Measurements from ENCODE around the gene BICD2. TPM values are rescaled to one million over a fixed set of nuclear protein-coding genes. Genes with fewer than 3 reads are reported as not detected.

BICD2 gene
- total and polyA plus RNA-seq, 4 donors: 2.5 to 16.0 (median 11.2) TPM

GRCh38 chr9:92740969-92741368 lies 23.7 kb downstream of the BICD2 start (continued):
- TF ChIP-seq EGR1 (IDR thresholded peaks at IDR 0.05; ENCODE audit: low read depth in 2 of 2) (no peak), RAD21 (IDR thresholded peaks at IDR 0.05) (no peak), YY1 (IDR thresholded peaks at IDR 0.05) (no peak), NR2F2 (IDR thresholded peaks at IDR 0.05) (no peak), ZBTB33 (IDR thresholded peaks at IDR 0.05) (no peak), SP1 (IDR thresholded peaks at IDR 0.05) (no peak), HNF4A (conservative IDR thresholded peaks at IDR 0.05) (no peak), FOXA2 (IDR thresholded peaks at IDR 0.05) (no peak)

DNA sequence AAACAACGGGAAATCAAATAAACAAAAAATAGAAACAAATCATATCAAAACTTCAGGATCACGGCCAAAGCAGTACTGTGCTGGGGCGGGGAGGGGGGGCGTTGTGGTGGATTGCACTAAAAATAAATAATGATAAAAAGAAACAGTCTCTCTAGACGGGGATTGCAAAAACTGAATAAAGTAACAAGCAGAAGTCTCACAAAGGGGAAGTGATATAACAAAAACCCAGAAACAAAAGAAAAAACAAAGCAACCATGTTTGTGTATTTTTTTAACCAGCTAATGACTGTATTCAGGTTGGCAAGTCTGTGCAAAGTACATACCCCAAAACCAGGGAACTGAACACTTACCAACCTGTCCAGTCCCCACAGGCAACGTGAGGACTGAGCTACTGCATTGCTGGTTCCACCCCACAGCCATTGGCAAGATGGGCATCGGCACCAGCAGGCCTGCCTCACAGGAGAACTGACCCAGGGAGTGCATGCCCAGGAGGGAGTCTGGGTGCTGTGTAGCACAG lies 24.1 kb downstream of the BICD2 start:
- Histone ChIP-seq H3K36me3 (ENCODE audit: control insufficient read depth in 4 of 4, insufficient read depth in 3 of 4, low read depth in 1 of 4, low read length in 3 of 4) (no peaks in the 10 kb centered on the region), H3K9ac (ENCODE audit: low read depth in 1 of 2, low read length in 2 of 2) (no peak overlapping the region), H3K9me3 (ENCODE audit: control insufficient read depth in 4 of 4, low read length in 3 of 4) (no peaks in the 10 kb centered on the region), H3K4me3 (ENCODE audit: low read depth in 1 of 3, low read length in 3 of 3) (no peak overlapping the region), H3K4me1 (ENCODE audit: control insufficient read depth in 4 of 4, insufficient read depth in 4 of 4, low read length in 3 of 4) (peaks cover 0 to 8% (median 1%) of the 10 kb centered on the region in 4 donors), H3K27me3 (ENCODE audit: control insufficient read depth in 4 of 4, insufficient read depth in 4 of 4, low read length in 3 of 4) (no peaks in the 10 kb centered on the region), H3K27ac (ENCODE audit: low read depth in 1 of 2, low read length in 2 of 2) (peak overlapping the region; percentile 56 to 73)
- DNase-seq (ENCODE audit: low spot score): no peak
- WGBS: 51% methylated on average over 7 of the region's 7 CpGs
- TF ChIP-seq EGR1 (IDR thresholded peaks at IDR 0.05; ENCODE audit: low read depth in 2 of 2): no peak
- no peak for TF ChIP-seq SP1 (IDR thresholded peaks at IDR 0.05)
- TF ChIP-seq RAD21 (IDR thresholded peaks at IDR 0.05): no peak
- TF ChIP-seq HNF4A (conservative IDR thresholded peaks at IDR 0.05): no peak
- no peak for TF ChIP-seq YY1 (IDR thresholded peaks at IDR 0.05)
- TF ChIP-seq, protein P1, sequence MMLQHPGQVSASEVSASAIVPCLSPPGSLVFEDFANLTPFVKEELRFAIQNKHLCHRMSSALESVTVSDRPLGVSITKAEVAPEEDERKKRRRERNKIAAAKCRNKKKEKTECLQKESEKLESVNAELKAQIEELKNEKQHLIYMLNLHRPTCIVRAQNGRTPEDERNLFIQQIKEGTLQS (IDR thresholded peaks at IDR 0.05): no peak
- no peak for TF ChIP-seq ZBTB33 (IDR thresholded peaks at IDR 0.05)
- TF ChIP-seq, protein P2, sequence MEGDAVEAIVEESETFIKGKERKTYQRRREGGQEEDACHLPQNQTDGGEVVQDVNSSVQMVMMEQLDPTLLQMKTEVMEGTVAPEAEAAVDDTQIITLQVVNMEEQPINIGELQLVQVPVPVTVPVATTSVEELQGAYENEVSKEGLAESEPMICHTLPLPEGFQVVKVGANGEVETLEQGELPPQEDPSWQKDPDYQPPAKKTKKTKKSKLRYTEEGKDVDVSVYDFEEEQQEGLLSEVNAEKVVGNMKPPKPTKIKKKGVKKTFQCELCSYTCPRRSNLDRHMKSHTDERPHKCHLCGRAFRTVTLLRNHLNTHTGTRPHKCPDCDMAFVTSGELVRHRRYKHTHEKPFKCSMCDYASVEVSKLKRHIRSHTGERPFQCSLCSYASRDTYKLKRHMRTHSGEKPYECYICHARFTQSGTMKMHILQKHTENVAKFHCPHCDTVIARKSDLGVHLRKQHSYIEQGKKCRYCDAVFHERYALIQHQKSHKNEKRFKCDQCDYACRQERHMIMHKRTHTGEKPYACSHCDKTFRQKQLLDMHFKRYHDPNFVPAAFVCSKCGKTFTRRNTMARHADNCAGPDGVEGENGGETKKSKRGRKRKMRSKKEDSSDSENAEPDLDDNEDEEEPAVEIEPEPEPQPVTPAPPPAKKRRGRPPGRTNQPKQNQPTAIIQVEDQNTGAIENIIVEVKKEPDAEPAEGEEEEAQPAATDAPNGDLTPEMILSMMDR (IDR thresholded peaks at IDR 0.05; ENCODE audit: low read depth, low read length, missing input control): no peak
- no peak for TF ChIP-seq FOXA2 (IDR thresholded peaks at IDR 0.05)
- no peak for TF ChIP-seq GABPA (IDR thresholded peaks at IDR 0.05 in 1 of 2, conservative IDR thresholded peaks at IDR 0.05 in 1 of 2)
- TF ChIP-seq, protein P3, sequence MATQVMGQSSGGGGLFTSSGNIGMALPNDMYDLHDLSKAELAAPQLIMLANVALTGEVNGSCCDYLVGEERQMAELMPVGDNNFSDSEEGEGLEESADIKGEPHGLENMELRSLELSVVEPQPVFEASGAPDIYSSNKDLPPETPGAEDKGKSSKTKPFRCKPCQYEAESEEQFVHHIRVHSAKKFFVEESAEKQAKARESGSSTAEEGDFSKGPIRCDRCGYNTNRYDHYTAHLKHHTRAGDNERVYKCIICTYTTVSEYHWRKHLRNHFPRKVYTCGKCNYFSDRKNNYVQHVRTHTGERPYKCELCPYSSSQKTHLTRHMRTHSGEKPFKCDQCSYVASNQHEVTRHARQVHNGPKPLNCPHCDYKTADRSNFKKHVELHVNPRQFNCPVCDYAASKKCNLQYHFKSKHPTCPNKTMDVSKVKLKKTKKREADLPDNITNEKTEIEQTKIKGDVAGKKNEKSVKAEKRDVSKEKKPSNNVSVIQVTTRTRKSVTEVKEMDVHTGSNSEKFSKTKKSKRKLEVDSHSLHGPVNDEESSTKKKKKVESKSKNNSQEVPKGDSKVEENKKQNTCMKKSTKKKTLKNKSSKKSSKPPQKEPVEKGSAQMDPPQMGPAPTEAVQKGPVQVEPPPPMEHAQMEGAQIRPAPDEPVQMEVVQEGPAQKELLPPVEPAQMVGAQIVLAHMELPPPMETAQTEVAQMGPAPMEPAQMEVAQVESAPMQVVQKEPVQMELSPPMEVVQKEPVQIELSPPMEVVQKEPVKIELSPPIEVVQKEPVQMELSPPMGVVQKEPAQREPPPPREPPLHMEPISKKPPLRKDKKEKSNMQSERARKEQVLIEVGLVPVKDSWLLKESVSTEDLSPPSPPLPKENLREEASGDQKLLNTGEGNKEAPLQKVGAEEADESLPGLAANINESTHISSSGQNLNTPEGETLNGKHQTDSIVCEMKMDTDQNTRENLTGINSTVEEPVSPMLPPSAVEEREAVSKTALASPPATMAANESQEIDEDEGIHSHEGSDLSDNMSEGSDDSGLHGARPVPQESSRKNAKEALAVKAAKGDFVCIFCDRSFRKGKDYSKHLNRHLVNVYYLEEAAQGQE (IDR thresholded peaks at IDR 0.05): no peak
- TF ChIP-seq, protein P4, sequence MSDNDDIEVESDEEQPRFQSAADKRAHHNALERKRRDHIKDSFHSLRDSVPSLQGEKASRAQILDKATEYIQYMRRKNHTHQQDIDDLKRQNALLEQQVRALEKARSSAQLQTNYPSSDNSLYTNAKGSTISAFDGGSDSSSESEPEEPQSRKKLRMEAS (IDR thresholded peaks at IDR 0.05): no peak
- no peak for TF ChIP-seq RXRA (IDR thresholded peaks at IDR 0.05)
- TF ChIP-seq HNF4G (IDR thresholded peaks at IDR 0.05): no peak
- no peak for TF ChIP-seq JUND (IDR thresholded peaks at IDR 0.05)
- TF ChIP-seq FOXA1 (IDR thresholded peaks at IDR 0.05): no peak
- no peak for TF ChIP-seq TAF1 (conservative IDR thresholded peaks at IDR 0.05)
- no peak for TF ChIP-seq NR2F2 (IDR thresholded peaks at IDR 0.05)
